ENCODE results near the gene CUEDC1.

The CUEDC1 gene

DNA sequence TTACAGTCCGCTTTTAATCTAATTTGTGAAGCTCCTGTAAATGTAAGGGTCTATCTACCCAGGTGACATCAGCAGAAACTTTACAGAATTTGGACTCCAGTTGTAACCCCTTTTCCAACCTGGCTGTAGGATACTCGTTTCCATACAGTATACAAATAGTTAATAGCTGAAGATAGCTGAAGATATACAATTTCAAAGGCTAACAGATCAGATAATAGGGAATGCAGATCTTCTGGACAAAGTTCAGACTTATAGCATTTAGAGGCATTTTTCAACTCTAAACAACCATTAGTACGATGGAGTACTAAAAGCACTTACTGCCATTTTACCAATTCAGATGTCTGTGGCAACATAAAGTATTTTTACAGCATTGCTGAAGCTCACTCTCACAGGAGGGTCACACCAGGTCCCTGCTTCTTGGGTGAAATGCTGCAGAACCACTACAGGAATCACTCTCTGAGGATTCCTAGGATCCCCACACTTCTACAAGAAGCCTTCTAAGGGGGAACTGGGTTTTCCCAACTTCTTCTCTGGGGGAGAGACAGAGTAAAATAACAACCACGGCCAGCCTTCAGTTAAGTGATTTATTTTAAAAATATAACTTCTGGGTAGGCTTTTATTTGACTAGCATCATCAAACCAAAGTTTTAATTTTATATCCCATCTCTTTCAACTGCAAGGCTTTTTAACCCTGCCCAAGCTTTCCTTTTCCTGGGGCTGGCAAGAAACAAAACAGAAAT, 29.9 kb upstream of the CUEDC1 start:
- H3K4me3 ChIP-seq (ENCODE audit: control insufficient read depth, low read depth, low read length): peak overlapping the region; percentile 18
- no peak for DNase-seq (ENCODE audit: low read depth)
- TF ChIP-seq, protein P1, sequence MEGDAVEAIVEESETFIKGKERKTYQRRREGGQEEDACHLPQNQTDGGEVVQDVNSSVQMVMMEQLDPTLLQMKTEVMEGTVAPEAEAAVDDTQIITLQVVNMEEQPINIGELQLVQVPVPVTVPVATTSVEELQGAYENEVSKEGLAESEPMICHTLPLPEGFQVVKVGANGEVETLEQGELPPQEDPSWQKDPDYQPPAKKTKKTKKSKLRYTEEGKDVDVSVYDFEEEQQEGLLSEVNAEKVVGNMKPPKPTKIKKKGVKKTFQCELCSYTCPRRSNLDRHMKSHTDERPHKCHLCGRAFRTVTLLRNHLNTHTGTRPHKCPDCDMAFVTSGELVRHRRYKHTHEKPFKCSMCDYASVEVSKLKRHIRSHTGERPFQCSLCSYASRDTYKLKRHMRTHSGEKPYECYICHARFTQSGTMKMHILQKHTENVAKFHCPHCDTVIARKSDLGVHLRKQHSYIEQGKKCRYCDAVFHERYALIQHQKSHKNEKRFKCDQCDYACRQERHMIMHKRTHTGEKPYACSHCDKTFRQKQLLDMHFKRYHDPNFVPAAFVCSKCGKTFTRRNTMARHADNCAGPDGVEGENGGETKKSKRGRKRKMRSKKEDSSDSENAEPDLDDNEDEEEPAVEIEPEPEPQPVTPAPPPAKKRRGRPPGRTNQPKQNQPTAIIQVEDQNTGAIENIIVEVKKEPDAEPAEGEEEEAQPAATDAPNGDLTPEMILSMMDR (IDR thresholded peaks at IDR 0.05; ENCODE audit: control insufficient read depth, insufficient read depth, low read depth, low read length, missing control alignments): no peak

DNA sequence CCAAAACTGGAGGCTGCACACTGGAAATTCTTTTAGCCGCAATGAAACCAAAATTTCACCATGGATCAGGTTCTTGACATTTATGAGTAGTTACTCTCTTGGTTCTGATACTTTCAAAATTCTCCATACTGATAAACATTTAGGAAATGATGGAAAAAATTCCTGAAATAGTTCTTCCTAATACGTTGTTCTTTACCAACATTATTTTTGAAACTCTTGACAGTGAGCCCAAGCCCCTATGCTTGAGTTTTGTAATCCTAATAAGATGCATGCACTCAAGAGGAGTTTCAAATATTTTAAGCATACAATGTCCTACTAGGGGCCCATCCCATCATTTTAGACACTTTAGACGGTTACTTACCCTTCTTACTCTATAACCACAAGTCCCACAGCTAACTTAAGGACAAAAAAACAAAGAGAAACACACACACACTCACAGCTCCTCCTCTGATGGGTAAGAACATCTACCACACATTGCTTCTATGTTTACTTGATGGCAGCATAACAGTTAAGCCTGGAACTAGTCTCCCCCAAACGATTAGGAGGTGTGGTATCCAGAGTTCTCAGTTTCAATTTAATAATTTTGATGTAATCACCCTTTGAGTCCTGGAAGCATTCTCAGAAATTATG, 29.2 kb upstream of the CUEDC1 start:
- DNase-seq (ENCODE audit: low read depth): peak; percentile 64
- TF ChIP-seq, protein P1 (IDR thresholded peaks at IDR 0.05; ENCODE audit: control insufficient read depth, insufficient read depth, low read depth, low read length, missing control alignments): no peak
- H3K4me3 ChIP-seq (ENCODE audit: control insufficient read depth, low read depth, low read length): no peak overlapping the region

DNA sequence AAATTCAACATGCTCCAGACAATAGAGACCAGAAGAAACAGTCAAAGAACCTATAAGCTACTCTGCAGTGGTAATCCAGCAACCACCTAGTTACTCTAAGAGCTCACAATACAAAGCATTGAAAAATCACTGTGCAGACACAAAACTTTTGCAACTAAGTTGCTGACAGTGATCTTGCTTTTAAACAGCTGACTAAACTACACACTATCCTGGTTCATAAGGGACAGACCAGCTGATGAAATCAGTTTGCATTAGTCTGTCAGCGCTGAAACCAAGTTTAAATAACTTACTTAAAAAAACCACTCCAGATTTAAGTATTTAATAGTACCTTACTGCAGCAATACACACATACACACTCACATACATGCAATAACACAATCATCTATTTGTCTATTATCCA, 28.2 kb upstream of the CUEDC1 start:
- no peak for DNase-seq (ENCODE audit: low read depth)
- TF ChIP-seq, protein P1 (IDR thresholded peaks at IDR 0.05; ENCODE audit: control insufficient read depth, insufficient read depth, low read depth, low read length, missing control alignments): no peak
- H3K4me3 ChIP-seq (ENCODE audit: control insufficient read depth, low read depth, low read length): no peak overlapping the region

DNA sequence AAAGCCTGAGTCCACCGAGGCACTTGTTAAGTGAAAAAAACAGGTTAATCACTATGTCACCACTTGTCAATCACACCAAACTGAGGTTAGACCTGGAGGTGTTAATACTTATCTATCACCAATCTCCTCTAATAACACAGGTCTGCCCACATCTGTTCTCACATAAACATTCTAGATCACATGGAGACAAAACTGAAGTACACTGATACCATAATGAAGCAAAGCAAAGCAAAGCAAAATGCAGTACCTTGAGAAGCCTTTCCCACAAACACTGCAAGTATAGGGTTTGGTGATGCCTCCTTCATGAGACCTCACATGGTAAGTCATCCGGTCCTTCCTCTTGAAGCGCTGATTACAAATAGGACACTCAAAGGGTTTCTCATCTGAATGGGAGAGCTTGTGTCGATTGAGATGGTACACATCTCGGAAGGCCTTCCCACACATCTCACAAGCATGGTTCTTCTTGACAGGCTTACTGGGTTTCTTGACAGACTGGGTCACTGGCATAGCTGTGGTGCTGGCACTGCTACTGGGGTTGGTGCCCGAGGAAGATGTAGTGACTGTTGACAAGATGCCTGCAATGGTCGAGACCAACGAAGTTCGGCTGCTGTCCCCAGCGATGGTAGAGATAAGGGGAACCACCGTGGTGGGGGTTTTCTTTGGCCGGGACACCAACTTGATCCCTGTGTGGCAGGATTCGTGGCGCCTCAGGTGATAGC, 27.4 kb upstream of the CUEDC1 start:
- no peak overlapping the region for H3K4me3 ChIP-seq (ENCODE audit: control insufficient read depth, low read depth, low read length)
- DNase-seq (ENCODE audit: low read depth): no peak
- TF ChIP-seq, protein P1 (IDR thresholded peaks at IDR 0.05; ENCODE audit: control insufficient read depth, insufficient read depth, low read depth, low read length, missing control alignments): no peak

DNA sequence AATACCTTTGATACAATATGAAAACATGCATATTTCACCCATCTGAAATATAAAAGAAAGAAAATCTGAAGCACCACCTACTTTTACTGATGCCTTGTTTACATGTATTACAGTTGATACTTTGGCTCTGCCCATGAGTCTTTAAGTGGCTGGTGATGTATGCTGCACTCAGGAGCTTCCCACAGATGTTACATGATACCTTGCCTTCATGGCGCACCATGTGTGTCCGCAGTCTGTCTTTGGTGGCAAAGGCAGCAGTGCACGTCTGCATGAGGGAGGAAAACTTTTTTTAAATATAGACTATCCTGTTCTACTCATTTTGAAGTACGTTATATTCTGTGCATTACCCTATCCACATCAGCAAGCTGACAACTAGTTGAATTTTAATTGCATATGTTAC, 25.3 kb upstream of the CUEDC1 start:
- no peak for DNase-seq (ENCODE audit: low read depth)
- no peak overlapping the region for H3K4me3 ChIP-seq (ENCODE audit: control insufficient read depth, low read depth, low read length)
- TF ChIP-seq, protein P1 (IDR thresholded peaks at IDR 0.05; ENCODE audit: control insufficient read depth, insufficient read depth, low read depth, low read length, missing control alignments): no peak

DNA sequence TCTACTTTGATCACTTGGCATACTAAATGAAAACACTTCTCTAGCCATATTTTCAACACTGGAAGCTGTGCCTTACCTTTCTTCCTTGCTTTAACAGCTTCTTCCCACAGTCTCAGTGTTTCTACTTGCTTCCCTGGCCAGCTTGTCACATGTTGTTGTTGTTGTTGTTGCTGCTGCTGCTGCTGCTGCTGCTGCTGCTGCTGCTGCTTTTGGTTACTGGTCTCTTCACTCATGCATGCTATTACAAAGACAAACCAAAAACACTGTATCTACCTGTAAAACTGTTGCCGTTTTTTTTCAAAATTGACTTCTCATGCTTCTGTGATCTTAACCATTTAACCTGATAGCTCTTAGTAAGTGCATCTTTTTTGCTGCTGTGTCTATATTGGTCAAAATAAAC, 23.9 kb upstream of the CUEDC1 start:
- DNase-seq (ENCODE audit: low read depth): no peak
- TF ChIP-seq, protein P1 (IDR thresholded peaks at IDR 0.05; ENCODE audit: control insufficient read depth, insufficient read depth, low read depth, low read length, missing control alignments): no peak
- no peak overlapping the region for H3K4me3 ChIP-seq (ENCODE audit: control insufficient read depth, low read depth, low read length)

Measured in AG09309 (cell line).